ENCODE data around the gene TP73.

TP73 gene

DNA sequence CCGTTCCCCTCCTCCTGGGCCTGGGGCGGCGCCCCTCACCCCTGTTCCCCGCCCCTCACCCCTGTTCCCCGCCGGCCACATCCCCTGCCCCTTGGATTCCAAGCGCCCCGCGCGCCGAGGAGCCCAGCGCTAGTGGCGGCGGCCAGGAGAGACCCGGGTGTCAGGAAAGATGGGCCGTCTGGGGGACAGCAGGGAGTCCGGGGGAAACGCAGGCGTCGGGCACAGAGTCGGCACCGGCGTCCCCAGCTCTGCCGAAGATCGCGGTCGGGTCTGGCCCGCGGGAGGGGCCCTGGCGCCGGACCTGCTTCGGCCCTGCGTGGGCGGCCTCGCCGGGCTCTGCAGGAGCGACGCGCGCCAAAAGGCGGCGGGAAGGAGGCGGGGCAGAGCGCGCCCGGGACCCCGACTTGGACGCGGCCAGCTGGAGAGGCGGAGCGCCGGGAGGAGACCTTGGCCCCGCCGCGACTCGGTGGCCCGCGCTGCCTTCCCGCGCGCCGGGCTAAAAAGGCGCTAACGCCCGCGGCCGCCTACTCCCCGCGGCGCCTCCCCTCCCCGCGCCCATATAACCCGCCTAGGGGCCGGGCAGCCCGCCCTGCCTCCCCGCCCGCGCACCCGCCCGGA, at the start of gene TP73:
Gene TP73, plus strand, starts transcription at position 587 of the 618 bp plus-strand sequence. CDS start 29,850 bp downstream, outside the sequence.
- DNase-seq = no peak

DNA sequence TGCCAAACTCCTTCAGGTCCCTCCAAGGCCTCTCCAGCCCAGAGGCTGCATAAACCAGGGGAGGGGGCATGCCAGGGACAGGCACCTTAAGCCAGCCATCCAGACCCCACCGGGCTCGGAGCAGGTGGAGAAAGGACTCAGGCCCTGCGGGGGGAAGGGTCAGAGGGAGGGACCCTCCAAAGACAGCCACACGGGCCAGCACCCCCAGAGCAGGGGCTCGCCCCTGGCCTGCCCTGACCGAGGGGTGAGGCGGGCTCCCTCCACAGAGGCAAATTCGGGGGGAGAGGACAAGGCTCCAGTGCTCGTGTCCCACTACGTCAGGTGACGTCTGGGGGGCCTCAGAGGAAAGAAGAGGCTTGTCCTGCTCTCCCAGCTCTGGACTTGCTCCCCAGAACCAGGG, 49.2 kb upstream of the TP73 start:
- no peak for DNase-seq

DNA sequence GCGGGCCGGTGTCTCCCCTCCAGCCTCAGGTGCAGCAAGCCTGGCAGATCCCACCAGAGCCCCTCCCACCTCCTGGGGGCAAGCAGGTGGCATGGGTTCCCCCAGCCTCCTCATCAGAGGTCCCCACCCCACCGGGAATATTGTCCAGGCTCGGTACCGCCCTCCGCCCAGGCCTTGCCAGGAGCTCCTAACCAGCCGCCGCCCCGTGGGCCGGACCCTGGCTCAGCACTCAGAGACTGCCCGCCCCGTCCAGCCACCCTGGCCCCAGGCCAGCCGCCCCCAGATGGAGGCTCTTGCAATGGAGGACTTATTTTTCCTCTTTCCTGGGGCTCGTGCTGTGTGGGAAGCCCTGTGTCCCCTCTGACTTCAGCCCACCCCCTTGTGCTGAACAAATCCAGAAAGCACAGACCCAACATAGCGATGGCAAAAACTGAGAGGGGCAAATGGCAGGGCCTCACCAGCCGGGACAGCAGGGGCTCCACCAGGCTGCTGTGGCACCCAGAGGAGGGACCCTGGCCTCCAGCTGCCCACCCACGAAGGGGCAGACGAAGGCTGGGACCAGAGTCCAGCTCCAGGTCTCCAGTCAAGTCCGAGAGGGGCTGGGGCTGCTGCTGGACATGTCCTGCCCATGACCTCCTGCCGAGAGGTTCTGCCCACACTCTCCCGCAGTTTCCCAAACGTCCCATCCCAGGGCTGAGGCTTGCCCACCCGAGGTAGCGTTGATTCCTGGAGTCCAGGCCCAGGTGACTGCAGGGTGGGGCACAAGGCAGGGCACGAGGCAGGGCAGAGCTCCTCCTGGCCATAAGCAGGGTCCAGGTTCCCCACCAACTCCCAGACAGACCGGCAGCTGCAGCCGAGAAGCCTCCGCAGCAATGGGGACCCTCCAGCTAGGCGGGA, 48.5 kb upstream of the TP73 start:
- DNase-seq = no peak

DNA sequence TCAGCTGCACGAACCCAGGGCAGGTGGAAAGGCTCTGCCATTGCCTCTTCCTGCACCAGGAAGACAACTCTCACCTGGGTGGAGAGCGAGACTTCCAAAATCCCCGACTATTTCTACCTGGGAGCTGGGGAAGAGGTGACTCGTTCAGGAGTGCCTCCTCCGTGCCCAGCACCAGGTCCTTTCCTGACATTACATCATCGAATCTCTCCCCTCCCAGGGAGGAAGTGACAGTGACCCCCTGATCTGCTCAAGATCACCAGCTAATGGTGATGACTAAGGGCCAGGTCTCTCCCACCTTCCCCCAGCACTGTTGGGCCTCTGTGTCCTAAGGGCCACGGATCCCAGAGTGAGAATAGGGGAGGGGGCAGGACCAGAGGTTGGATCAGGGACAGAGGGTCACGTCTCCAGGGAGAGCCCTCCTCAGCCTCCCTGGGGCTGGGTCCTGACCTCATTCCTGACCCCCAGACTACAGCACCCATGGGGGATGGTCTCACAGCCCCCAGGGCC, 47.8 kb upstream of the TP73 start:
- DNase-seq = no peak

DNA sequence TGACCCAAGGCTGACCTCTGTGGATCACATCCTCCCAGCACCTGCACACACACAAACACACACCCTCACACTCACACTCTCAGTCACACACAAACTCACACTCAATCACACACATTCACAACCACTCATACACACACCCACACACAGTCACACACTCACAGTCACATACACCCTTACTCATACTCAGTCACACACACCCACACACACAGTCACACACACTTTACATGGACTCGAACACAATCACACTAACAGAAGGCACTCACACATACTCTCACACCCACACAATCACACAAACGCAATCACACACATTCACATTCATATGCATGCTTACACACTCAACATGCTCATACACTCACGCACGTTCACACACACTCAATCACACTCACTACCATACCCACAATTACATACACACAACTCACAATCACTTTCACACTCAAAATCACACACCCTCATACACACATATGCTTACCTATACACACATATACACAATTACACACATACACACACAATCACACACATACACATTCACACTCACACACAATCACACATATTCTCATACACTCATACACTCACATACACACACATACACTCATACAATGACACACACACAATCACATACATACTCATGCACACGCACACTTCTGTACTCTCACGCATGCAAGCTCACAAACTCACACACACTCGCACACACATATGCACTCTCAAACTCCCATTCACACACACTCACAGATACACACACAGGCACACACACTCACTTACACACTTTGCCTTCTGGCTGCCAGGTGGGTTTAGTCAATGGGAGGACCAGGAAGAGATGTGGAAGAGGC, 47.1 kb upstream of the TP73 start:
- DNase-seq = no peak

DNA sequence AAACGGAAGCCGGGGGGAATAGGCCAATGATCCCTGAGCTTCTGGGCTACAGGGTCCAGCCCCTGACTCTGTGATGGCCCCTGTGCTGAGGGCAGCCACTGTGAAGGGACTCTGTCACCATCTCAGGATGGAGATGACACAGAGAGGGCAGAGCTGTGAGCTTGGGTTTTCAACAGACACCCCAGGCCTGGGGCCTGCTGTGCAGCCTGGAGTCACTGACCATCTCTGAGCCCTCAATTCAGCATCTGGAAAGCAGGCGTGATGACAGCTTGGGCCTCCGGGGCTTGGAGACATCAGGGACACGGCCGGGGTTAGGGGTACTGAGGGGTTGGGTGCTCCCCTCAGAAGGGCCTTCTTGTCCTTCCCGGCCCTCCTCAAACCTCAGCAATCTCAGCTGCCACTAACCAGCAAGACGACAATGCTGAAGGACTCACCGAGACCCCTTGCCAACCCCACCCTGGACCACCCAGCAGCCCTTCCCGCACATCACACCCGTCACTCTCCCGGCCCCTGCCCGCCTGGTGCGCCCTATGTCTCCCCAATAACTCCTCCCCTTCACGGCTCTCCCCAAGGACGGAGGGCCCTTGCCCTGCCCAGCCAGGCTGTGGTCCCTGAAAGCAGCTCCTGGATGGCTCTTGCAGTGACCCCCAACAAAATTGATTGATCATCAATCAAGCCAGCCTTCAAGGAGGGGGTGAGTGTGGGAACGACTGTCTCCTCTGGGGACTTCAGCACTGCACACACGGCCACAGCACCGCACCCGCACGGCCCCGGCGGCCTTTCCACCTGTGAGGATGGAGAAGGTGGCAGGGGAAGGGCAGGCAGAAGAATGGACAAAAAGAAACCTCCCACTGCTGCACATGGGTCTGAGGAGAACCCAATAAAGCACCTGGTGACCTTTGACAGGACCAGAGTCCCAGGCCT, 45.3 kb upstream of the TP73 start:
- DNase-seq = no peak

DNA sequence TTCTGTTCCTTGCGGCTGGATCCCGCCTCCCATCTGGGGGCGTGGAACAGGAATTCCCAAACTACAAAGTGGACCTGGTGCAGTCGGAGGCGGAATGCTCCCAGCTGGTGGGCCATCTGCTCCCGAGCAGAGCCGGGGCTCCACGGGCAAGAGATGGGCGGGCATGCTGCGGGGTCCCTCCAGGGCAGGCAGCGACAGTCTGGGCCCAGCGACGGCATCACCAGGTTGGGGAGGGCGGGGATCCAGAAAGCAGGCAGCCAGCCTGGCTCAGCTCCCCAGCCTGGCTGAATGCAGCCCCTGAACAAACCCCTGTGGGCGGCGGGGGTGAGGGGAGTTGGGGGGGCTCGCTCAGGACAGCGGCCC, 44.6 kb upstream of the TP73 start:
- DNase-seq = no peak

DNA sequence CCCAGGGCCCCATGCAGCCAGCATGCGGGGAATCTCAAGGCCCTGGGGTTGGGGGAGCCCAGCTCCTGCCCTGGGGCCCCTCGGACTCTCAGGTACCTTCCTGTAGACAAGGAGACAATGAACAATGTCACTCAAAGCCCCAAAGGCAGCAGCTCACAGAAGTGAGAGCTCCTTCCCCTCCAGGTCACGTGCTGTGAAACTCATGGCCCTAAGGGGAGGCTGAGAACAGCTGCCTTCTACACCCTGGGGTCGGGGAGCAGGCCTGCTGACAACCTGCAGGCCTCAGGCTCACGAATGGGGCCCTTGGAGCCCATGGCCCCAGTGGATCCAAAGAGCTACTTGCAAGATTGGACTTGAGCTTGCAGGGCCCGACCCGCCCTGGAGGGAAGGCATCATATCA, 44.2 kb upstream of the TP73 start:
- no peak for DNase-seq

DNA sequence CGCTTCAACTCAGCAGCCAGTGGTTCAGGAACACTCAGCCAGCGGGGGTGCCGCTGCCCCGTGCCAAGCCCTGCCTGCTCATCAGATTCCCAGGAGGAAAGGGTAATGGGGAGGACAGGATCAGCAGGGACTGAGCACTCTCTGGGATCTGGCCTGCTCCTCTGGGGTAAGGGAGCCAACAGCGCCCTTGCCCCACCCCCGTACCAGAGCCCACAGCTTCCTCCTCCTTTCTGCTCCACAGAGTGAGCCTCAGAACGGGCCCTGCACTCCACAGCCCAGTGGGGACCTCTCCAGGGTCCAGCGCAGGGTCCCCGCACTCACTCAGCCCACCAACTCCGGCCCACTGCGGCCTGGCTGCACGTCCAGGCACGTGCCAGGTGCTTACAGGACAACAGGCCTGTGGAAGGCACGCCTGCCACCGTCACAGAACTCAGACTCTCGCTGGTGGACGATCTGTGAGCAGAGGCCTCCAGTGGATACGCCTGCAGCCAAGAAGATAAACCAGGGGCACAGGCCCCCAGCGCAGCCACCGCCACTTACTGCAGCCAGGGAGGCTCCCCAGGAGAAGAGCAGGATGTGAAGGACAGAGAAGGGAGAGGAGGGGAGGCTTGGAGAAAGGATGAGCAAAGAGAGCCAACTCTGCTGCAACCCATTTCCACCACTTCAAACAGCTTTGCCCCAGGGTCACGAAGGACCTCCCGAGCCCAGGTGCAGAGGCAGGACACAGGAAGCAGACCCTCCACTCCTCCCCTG, 43.1 kb upstream of the TP73 start:
- DNase-seq = no peak

DNA sequence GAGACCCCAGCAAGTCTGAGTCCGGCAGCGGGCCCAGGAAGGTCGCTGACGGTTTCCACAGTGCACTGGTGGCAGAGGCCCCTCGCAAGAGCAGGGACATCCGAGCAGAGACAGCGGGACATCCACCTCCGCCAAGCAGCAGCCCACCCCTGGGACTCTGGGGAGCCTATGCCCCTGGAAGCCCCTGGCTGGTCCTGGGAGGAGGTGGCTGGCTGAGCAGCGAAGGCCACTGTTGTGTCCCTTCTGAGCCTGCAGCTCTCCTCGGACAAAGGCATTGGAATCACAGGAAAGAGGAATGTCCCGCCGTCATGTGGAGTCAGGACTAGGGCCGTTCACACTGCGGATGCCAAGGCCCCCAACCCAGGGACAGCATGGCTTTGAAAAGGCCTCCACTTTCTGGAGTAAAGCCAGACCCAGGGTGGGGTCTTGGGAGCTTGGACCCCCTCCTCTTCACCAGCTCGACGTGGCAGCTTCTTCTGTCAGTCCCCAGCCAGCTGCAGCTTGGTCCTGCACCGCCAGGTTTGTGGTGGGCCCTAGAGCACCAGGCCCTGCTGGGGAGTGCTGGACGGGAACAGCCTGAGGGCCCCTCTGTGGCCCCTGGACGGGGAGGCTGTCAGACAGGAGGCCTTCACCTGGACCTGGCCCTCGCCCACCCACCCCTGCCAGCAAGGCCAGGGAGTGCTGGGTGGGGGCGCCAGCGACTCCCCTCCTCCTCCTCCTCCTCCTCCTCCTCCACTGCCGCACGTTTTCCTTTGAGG, 42.4 kb upstream of the TP73 start:
- no peak for DNase-seq

DNA sequence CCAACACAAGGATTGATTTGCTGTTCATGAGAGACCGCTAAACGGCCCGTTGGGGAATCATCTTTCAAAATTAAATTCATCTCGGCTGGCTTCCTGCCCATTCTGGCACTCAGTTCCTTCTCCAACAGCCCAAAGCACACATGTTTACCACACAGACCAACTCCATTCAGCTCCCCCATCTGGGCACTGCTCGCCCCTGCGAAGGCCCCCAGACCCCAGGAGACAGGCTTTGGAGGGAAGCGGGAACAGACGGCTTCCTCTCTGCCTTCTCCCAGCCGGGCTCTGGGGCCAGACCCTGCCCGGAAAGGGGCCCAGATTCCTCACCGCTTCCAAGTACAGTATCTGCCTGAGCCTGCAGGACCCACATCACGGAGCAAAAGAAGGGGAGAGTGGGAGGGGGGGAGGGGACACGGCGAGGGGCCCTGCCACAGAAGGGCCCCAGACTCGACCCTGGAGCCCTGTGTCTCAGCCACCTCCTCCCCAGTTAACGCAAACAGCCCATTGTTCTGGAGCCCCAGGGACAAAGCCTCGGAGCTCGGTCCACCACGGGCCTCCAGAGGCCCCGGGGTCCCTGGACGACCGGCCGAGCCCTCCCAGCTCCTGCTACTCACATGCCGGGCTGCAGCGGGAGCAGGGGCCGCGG, 41.7 kb upstream of the TP73 start:
- no peak for DNase-seq

DNA sequence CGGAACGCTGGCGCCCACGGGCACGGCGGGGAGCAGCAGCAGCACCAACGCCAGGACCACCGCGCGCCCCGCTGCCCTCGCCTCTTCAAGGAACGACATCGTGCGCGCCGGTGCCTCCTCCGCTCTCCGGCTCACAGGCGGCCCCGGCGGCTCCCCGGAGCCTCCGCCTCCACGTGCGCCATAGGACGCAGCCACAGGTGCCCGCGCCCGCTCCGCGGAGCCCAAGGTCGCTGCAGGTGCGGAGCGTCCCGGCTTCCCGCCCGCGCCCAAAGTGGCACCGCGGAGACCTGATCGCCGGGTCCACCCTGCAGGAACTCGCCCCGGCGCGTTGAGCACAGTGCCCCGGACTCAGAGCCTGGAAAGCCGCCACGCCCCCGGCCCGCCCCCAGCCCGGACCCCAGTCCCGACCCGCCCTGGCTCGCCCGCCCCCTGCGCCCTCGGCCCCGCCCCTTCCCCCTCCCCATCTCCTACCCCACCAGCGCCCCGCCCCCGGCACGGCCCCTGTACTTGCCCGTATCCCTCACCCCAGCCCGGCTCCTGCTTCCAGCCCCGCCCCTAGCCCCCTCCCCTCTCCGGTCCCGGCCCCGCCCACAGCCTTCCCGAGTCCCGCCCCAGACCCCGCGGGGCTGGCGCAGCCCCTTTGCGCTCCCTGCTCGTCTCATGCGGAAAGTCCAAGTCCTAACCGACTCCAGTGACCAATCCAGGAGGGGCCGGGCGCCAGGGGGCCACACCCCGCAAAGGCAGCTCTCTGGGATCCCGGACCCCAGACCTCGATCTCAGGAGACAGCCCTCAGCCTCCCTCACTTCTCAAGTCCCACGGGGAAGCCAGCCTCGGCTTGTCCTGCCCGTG, 40.9 kb upstream of the TP73 start, which contains the start of gene MEGF6:
Gene MEGF6, minus strand, starts transcription at position 339 of the 850 bp plus-strand sequence. Its CDS starts 240 bp downstream, at position 99.
- DNase-seq = peak; percentile 84

DNA sequence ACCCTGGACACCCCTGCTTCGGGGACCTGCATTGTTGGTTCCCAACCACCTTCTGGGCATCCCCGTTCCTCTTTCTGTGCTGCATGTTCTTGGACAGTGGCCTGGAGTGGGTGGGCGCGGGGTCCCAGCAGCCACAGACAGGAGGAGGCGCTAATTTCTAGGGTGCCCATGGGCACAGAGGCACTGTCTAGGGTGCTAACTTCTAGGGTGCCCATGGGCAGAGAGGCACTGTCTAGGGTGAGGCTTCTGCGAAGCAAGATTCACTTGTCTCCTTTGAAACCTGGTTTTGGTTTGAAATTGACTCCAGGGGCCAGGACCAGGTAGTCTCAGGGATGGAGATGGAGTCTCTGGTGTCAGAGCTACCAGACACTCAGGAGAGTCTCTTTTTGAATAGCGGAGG, 40.2 kb upstream of the TP73 start:
- DNase-seq = no peak

DNA sequence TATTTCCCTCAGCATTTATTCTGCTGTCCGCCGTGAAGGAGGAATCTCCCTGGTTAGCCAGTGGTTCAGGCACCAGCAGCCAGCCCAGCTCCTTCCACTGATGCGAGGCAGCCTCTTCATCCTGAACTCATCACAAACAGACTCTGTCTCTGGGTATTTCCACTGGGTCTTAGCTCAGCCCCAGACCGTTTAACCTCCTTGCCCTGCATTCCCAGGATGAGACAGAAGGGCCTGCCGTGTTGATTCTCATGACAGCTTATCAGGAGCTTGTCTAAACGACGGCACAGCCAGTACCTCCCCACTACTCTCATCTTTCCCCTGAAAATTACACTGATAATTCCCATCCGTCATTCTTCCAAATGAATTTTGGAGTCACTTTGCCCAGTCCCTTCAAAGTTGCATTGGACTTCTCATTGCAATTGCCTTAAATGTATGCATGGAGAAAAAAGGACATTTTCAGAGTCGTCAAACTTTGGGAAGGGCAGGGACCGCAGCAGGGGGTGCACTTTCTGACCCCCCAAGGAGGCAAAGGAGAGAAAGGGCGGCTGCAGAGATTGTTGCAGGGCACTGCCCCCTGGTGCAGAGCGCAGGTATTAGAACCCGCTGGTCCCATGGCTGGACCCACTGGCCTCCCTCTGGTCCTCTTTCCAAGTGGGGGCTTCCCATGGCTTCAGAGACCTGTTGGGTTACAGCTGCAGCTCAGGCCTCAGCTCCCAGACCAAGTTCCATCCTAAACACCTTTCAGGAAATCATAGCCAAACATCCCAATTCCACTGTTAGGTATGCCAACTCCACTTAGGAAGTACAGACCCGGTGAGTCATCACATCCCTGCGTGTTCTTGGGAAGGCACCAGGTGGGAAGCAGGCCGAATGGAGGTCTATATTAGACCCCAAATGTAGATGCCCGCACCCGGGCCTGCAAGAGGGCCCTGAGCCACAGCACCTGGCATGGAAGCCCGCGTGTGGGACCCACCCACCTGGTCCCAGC, 37.3 kb upstream of the TP73 start:
- DNase-seq = no peak

DNA sequence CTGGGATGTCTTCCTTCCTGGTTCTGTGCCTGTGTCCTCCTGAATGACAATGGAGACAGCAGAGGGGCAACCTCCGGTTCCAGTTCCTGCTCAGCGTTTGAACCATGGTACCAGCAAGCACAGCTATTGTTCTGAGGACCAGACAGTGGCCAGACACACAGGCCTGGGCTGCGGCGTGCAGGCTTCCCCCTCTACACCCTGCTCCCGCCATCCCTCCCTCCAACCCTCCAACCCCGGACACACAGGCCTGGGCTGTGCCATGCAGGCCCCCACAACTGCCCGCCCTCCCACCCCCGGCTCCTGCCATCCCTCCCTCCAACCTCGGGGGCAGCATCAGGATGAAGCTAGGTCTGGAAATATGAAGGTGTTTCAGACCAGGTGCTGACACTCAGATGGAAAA, 35.5 kb upstream of the TP73 start:
- no peak for DNase-seq

DNA sequence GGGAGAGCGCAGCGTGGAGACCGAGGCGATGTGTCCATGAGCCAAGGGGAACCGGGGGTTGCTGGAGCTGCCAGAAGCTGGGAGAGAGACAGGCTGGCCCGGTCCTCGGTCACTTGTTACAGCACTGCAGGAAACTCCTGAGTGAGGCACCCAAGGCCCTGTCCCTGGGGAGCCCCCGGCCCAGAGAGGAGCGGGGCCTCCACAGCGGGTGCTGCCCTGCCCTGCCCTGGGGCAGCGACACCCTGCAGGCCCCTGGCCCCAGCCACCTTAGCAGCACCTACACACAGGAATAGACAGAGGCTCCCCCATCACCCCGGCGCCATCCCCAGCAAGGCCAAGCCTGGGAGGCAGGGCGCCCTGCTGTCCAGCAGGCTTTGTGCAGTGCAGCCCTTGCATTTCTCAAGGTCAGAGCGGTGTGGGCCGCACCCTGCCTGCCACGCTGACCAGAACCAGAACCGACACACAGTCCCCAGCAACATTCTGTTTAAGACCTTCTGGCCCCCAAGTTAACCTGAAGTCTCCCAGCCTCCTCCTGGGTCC, 34.4 kb upstream of the TP73 start:
- no peak for DNase-seq

DNA sequence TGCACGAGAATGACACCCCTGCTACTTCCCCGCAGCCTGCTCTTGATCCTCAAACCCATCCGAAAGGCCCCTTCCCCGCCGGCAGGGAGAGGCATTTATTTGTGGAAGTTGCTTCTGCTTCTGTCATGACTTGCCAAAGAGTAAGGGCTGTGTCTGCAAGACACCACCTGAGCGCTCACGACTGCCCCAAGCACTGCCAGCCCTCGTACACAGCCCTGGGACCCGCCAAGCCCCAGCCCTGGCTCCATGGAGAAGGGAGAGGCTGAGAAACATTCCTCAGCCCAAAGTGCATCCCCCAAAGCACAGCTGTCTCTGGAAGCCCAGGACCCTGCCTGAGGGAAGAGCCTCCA, 33.8 kb upstream of the TP73 start:
- no peak for DNase-seq
